ENCODE data around the gene TBCD. TPM values are rescaled to one million over a fixed set of nuclear protein-coding genes. Genes with fewer than 3 reads are reported as not detected.

The TBCD gene
- total RNA-seq, 6 experiments from 2014 or later: 47.3 to 67.6 (median 62.5) TPM

DNA sequence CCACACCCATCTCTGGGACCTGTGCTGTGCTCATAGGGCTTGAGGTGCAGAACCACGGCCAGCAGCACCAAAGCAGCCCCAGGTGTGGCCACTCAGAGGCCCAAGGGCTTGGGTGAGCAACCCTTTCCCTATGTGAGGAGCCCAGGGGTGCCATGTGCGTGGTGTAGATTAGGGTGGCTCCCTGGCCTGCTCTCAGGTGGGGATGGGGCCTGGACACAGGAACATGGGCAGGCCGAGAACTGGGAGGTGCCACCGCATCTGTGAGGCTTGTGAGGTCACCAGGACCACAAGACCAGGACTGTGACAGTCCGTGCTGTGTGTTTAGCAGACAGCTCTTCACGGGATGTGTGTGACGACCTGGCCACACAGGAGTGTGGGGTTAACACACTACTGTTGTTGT, 191.5 kb downstream of the TBCD start:
- H3K4me1 Mint-ChIP-seq (ENCODE audit: low read depth): no peaks in the 10 kb centered on the region
- no peak overlapping the region for H3K27ac Mint-ChIP-seq
- peaks cover 29% of the 10 kb centered on the region for H3K9me3 Mint-ChIP-seq
- peaks cover 58% of the 10 kb centered on the region for H3K36me3 Mint-ChIP-seq (ENCODE audit: low read depth)
- no peaks in the 10 kb centered on the region; the same call in 1 of the 2 replicates for H3K27me3 Mint-ChIP-seq (ENCODE audit: insufficient read depth)
- TF ChIP-seq, protein P1, sequence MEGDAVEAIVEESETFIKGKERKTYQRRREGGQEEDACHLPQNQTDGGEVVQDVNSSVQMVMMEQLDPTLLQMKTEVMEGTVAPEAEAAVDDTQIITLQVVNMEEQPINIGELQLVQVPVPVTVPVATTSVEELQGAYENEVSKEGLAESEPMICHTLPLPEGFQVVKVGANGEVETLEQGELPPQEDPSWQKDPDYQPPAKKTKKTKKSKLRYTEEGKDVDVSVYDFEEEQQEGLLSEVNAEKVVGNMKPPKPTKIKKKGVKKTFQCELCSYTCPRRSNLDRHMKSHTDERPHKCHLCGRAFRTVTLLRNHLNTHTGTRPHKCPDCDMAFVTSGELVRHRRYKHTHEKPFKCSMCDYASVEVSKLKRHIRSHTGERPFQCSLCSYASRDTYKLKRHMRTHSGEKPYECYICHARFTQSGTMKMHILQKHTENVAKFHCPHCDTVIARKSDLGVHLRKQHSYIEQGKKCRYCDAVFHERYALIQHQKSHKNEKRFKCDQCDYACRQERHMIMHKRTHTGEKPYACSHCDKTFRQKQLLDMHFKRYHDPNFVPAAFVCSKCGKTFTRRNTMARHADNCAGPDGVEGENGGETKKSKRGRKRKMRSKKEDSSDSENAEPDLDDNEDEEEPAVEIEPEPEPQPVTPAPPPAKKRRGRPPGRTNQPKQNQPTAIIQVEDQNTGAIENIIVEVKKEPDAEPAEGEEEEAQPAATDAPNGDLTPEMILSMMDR (IDR thresholded peaks at IDR 0.05): no peak
- DNase-seq: no peak
- H3K4me3 Mint-ChIP-seq: no peak overlapping the region

DNA sequence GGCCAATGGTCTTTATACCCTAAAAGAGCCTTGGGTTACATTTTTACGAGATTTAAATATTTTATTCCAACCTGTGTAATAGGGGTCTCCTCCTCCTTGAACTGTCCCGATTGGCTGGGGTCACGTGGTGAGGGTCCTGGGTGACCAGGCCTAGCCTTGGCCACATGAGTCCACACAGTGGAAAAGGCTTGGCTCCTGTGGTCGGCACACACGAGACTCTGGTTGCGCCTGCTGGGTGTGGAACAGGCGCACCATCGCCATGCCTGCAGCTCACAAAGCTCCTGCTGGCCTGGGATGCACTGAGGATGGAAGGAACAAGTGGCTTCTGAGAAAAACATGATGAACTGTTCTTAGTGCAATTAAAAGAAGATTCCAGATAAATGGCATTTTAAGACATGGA, 191.9 kb downstream of the TBCD start:
- Mint-ChIP-seq H3K9me3 (peaks cover 33% of the 10 kb centered on the region), H3K4me1 (ENCODE audit: low read depth) (no peaks in the 10 kb centered on the region), H3K27me3 (ENCODE audit: insufficient read depth) (no peaks in the 10 kb centered on the region; the same call in 1 of the 2 replicates), H3K27ac (no peak overlapping the region), H3K4me3 (no peak overlapping the region), H3K36me3 (ENCODE audit: low read depth) (peaks cover 58% of the 10 kb centered on the region)
- TF ChIP-seq, protein P1 (IDR thresholded peaks at IDR 0.05): no peak
- DNase-seq: no peak

DNA sequence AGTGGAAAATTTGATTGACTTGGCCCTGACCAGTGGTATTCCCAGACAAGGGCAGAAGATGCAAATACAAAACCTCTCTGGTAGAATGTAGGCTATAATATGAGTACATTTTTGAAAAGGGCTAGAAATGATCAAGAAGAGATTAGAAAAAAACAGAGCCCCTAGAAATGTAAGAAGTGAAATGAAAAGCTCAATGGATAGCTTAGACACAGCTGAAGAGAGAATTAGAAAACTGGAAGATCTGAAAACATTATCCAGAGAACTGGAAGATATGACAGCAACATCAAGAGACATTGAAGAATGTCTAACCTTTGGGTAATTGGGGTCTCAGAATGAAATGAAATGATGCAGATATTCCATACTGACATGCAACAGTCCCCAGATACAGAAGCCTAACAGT, 193.1 kb downstream of the TBCD start:
- Mint-ChIP-seq H3K27ac (no peak overlapping the region), H3K27me3 (ENCODE audit: insufficient read depth) (no peaks in the 10 kb centered on the region; the same call in 1 of the 2 replicates), H3K36me3 (ENCODE audit: low read depth) (peaks cover 69% of the 10 kb centered on the region), H3K4me1 (ENCODE audit: low read depth) (no peaks in the 10 kb centered on the region), H3K4me3 (no peak overlapping the region), H3K9me3 (peaks cover 43% of the 10 kb centered on the region)
- no peak for DNase-seq
- TF ChIP-seq, protein P1 (IDR thresholded peaks at IDR 0.05): no peak

DNA sequence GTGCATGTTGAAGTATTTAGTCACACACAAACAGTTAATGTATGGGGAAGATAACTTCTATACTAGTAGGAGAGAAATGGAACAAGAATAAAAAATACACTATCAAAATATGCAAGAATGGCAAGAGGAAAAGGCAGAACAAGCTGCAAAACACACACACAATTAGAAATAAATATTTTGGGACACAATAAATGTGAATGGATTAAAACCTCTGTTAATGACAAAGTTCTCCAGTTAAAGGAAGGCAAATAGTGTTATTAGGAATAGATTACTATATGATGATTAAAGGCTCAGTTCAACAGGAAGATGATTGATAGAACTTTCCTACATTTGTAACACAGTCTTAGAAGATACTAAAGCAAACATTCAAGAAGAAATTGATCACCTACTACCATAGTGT, 194.2 kb downstream of the TBCD start:
- Mint-ChIP-seq H3K4me1 (ENCODE audit: low read depth) (no peaks in the 10 kb centered on the region), H3K9me3 (peaks cover 48% of the 10 kb centered on the region), H3K36me3 (ENCODE audit: low read depth) (peaks cover 77% of the 10 kb centered on the region), H3K27me3 (ENCODE audit: insufficient read depth) (peaks cover 2% of the 10 kb centered on the region), H3K4me3 (no peak overlapping the region), H3K27ac (no peak overlapping the region)
- DNase-seq: no peak
- TF ChIP-seq, protein P1 (IDR thresholded peaks at IDR 0.05): no peak

GRCh38 chr17:82947051-82947991, 195.5 kb downstream of the TBCD start:
- H3K27ac Mint-ChIP-seq: no peak overlapping the region
- no peak for DNase-seq
- peaks cover 2% of the 10 kb centered on the region for H3K27me3 Mint-ChIP-seq (ENCODE audit: insufficient read depth)
- no peak overlapping the region for H3K4me3 Mint-ChIP-seq
- TF ChIP-seq, protein P1 (IDR thresholded peaks at IDR 0.05): no peak
- H3K36me3 Mint-ChIP-seq (ENCODE audit: low read depth): peaks cover 88% of the 10 kb centered on the region
- H3K4me1 Mint-ChIP-seq (ENCODE audit: low read depth): no peaks in the 10 kb centered on the region
- peaks cover 60% of the 10 kb centered on the region for H3K9me3 Mint-ChIP-seq

Measured in HFFc6 (cell line).